Epithelial cell of prostate (primary cell): Measurements from ENCODE around the gene PTHLH.

Experiments used
- DNase-seq: peaks from one replicate; pipeline ENCODE4 v3.0.0-alpha.2; 2011; ENCODE audit warnings: low read depth, low spot score
- H3K27ac ChIP-seq: fragments of 450-650 bp; 2 replicates; pipeline ENCODE4 v1.5.1; 2017; ENCODE audit warnings: mild to moderate bottlenecking

Gene PTHLH

GRCh38 chr12:27975222-27976136 lies 2.9 kb upstream of the PTHLH start:
- peak overlapping the region; percentile 98 for H3K27ac ChIP-seq
- no peak for DNase-seq

- peak overlapping the region; percentile 98 for H3K27ac ChIP-seq
- DNase-seq, result no peak
Observed at GRCh38 chr12:27974735-27975221, 2.2 kb upstream of the PTHLH start.

- no peak for DNase-seq
- H3K27ac ChIP-seq, result peak overlapping the region; percentile 98
Observed at GRCh38 chr12:27973487-27973890, 956 bp upstream of the PTHLH start.

GRCh38 chr12:27971606-27972005 lies 927 bp downstream of the PTHLH start:
- peak overlapping the region; percentile 98 for H3K27ac ChIP-seq
- DNase-seq, result no peak

GRCh38 chr12:27971121-27971489 lies 1.4 kb downstream of the PTHLH start:
- no peak for DNase-seq
- H3K27ac ChIP-seq, result peak overlapping the region; percentile 98

- peak overlapping the region; percentile 98 for H3K27ac ChIP-seq
- no peak for DNase-seq
Observed at GRCh38 chr12:27970401-27971120, 2.0 kb downstream of the PTHLH start.

GRCh38 chr12:27969624-27970400 lies 2.7 kb downstream of the PTHLH start:
- peak overlapping the region; percentile 98 for H3K27ac ChIP-seq
- no peak for DNase-seq

- peak overlapping the region; percentile 98 for H3K27ac ChIP-seq
- DNase-seq, result no peak
Observed at GRCh38 chr12:27968972-27969623, 3.4 kb downstream of the PTHLH start.

GRCh38 chr12:27967551-27968054 lies 4.9 kb downstream of the PTHLH start:
- peak overlapping the region; percentile 98 for H3K27ac ChIP-seq
- DNase-seq, result no peak

GRCh38 chr12:27966870-27967269 lies 5.7 kb downstream of the PTHLH start:
- H3K27ac ChIP-seq, result peak overlapping the region; percentile 98
- DNase-seq, result no peak

- no peak for DNase-seq
- peak overlapping the region; percentile 98 for H3K27ac ChIP-seq
Observed at GRCh38 chr12:27965966-27966365, 6.6 kb downstream of the PTHLH start.

GRCh38 chr12:27965411-27965810 lies 7.1 kb downstream of the PTHLH start:
- DNase-seq, result no peak
- H3K27ac ChIP-seq, result peak overlapping the region; percentile 98

GRCh38 chr12:27964123-27964522 lies 8.4 kb downstream of the PTHLH start:
- no peak for DNase-seq
- peak overlapping the region; percentile 98 for H3K27ac ChIP-seq

- H3K27ac ChIP-seq, result peak overlapping the region; percentile 12
- DNase-seq, result no peak
Observed at GRCh38 chr12:27960821-27961220, 11.7 kb downstream of the PTHLH start.

GRCh38 chr12:27958675-27959074 lies 13.9 kb downstream of the PTHLH start:
- DNase-seq, result no peak
- H3K27ac ChIP-seq, result no peak overlapping the region

- no peak for DNase-seq
- peak overlapping the region; percentile 21 for H3K27ac ChIP-seq
Observed at GRCh38 chr12:27957366-27957765, 15.2 kb downstream of the PTHLH start.

- DNase-seq, result no peak
- H3K27ac ChIP-seq, result no peak overlapping the region
Observed at GRCh38 chr12:27953817-27954216, 18.7 kb downstream of the PTHLH start.

GRCh38 chr12:27953348-27953747 lies 19.2 kb downstream of the PTHLH start:
- H3K27ac ChIP-seq, result no peak overlapping the region
- no peak for DNase-seq

GRCh38 chr12:27952510-27952909 lies 20.0 kb downstream of the PTHLH start:
- no peak overlapping the region for H3K27ac ChIP-seq
- no peak for DNase-seq

GRCh38 chr12:27951898-27952297 lies 20.6 kb downstream of the PTHLH start:
- no peak for DNase-seq

More at GRCh38 chr12:27951898-27952297, 20.6 kb downstream of the PTHLH start:
- no peak overlapping the region for H3K27ac ChIP-seq
